ENCODE measurements around the gene STK11.
A peak's percentile ranks its signal among the peaks of the same experiment; 100 is the strongest.

Gene STK11

DNA sequence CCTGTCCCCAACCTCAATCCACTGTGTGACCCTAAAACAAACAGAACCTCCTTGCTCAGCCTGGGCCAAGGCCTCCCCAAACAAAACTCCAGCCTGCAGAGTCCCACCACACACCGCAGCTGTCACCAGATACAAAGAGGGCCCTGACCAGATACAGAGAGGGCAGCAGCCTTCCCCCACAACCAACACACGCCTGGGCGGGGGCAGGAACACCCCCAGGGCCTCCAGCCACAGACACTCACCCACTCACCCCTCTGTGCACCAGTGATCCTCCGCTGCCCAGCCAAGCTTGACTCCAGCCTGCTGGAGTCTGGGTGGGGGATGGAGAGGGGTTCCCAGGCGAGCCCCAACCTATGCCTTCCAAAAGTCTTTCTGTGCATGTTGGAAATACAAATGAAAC is 57.6 kb downstream of the STK11 start:
- no peak for DNase-seq

DNA sequence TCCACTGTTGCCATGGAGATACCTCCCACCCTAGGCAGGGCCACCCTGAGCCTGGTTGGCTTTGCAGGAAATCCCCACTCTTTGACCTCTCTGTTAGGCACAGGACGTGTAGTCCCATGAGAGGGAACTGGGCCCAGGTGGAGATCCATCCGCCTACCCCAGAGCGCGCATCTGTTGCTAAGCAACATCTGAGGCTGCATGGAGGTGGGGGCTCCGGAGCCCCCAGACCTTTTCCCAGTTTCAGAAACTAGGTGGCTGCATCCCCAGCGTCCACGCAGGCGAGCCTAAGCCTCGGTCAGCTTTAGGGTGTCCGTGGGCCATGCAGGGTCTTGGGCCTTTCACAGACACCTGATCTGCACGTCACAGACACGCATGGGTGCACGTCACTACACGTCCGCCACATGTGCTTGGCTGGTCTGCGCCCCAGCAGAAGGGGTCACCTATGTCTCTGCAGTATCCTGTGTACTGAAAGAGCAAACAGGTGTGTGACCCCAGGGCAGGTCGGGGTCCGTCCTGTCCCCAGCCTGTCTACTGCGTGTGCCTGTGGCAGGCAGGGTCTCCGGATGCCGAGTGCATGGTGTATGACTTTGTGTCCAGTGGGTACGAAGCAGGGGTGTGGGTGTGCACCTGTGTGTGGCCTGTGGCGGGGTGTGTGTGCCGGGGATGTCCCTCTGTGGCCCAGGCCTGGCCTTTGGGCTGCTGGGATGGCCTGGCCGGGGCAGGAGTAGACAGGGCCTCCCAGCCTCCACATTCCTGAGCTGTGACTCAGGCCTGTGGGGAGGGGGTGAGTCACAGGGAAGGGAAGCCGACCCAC is 59.4 kb downstream of the STK11 start:
- DNase-seq, result no peak

DNA sequence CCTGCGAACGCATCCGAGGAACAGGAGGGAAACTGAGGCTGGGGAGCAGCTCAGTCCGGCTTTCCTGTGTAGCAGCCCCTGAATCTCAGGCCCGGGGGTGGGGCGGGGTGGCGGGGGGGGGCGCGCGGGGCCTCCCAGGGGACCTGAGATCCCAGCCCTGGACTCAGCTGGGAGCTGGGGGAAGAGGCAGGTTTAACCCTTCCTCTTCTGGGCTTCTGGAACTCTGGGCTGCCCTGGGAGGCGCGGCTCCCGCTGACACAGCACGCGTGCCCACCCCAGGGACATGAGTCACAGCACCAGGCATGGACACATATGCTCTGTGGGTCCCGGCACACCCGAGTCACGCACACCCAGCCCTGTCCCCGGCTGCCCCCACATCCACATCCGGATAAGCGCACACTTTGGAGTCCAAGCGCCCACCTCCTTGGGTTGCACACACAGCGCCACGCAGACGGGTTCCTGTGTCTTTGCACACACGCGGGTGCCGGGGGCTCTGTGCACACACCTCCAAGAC is 60.1 kb downstream of the STK11 start:
- no peak for DNase-seq

DNA sequence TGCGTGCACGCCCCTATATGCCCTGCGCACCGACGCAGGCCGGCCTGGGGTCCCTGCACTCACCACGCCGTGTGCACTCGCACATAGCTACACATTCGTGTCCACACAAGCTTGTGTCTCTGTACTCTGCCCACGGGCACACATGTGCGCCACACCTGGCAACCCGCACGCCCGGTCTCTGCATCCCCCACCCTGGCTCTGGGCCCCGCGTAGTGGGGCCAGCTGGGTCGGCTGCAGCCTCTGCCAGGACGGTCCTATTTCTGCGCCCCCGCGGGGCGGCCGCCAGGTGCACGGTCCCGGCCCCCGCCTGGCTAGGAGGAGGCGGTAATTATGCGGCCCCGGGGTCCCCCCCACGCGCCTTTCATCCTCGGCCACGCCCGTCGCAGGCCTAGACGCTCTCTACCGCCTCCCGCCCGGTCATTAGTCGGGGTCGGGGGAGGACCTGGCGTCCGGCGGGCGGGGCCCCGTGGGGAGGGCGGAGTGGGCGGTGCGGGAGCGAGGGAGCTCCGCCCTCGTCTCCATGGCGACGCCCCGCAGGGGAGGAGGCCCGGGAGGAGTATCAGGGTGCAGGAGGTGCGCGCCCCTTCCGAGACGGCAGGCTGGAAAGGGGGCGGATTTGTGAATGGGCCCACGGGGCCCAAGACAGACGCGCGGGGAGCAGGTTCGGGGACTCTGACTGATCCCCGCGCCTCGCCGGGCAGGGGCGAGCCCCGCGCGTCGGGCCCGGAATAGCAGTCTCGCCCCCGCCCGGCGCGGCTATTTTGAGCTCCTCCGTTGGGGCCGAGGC is 60.7 kb downstream of the STK11 start:
- no peak for DNase-seq

DNA sequence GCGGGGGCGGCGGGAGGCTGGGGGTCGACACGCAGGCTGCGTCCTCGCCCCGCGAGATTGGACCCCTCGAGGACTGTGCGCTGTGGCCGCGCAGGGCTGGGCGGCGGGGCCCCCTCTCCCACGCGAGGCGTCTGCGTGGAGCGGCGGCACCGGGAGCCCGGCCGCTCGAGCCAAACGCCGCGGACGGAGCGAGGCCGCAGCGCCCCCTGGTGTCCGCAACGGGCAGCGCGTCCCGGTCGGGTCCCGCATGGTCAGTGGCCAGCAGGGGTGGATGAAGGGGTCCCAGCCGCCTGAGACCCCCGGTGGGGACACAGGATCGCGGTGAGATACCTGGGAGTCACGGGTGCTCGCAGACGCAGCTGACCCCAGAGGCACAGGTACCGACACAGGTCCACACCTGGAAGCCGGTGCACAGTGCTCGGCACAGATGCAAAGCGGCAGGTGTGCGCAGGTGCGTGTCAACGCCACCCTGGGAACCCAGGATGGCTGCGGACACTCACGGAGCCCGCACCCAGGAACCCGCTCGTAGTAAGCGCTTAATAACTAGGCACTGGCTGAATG is 61.4 kb downstream of the STK11 start:
- DNase-seq, result no peak

DNA sequence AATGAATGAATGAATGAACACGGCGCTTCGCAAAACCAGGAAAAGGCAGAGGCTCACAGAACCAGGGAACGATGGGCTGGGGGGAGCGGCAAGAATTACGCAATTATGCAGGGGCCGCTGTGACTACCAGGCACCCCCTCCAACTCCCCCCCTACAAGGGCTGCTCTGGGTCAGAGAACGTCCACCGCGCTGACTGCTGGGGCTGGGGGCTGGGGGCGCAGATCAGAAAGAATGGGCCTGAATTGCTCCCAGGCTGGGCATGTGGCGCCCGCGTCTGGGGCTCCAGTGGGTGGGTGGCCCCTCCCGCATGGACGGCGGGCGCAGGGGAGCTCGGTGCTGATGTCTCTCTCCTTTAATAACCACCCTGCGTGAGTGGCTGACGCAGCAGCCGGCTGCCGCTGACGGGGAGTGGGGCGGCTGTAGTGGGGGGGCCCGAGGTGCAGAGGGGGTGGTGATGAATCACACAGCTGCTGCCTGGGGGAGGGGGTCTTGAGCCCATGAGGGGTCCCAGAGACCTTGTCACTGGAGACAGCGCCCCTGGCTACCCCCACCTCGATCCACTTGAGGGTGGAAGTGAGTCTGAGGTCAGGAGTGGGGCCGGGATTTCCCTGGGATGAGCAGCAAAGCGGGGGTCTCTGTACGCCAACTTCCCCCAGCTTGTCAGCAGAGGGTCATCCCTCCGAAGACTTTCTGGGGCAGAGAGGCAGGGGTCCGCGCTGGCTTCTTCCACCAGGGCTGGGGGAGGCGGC is 62.1 kb downstream of the STK11 start:
- no peak for DNase-seq

DNA sequence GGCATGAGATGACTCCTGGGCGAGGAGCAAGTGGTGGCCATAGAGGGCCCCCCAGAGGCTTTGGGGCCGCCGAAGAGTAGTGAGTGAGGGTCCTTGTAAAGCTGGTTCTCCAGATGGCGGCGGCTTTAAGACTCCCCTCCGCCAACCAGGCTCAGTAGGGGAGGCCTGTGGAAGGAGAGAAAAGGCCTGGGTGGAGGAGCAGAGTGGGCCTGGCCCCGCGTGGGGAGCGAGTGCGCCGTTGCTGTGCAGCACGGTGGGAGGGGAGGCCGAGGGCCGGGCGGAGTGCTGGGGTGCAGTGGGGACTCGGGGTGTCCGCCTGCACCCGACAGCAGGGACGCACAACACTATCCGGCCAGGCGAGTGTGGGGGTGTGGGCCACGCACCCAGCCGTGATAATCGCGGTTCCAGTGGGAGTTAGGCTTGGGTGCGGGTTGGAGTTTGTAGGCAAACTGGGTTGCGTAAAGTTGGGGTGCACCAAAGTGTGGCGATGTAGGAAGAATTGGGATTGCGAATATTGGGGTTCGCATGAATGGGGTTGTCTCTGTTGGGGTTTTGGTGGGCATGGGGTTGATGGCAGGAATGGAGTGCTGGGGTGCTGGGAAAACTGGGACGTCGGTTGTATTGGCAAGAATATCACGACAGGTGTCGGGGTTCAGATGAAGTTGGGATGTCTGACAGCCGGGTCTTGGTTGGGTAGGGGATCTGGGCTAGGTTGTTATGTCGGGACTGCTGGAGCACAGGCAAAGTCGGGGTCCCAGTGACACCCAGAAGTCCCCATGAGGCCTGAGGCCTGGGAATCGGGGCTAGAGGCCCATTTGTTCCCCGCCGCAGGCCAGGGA is 62.9 kb downstream of the STK11 start:
- DNase-seq, result no peak

DNA sequence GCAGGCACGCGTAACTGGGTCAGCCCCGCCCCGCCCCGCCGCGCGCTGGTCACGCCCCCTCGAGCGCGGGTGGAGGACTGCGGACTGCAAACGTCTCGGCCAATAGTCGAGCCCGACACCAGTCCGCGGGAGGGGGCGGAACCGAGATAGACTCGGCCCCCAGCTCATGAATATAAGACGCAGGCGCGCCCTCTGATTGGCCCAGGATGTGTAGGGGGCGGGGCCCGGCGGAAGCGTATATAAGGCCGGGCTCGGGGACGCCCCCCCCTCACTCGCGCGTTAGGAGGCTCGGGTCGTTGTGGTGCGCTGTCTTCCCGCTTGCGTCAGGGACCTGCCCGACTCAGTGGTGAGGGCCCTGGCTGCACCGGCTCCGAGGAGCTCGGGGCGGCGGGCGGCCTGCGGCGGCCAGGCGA is 63.5 kb downstream of the STK11 start, which contains the start of gene CIRBP:
CIRBP (plus strand) TSS at position 268 of the 413 bp plus-strand sequence. CDS start 1,602 bp downstream, outside the sequence.
- peak; percentile 94 for DNase-seq

DNA sequence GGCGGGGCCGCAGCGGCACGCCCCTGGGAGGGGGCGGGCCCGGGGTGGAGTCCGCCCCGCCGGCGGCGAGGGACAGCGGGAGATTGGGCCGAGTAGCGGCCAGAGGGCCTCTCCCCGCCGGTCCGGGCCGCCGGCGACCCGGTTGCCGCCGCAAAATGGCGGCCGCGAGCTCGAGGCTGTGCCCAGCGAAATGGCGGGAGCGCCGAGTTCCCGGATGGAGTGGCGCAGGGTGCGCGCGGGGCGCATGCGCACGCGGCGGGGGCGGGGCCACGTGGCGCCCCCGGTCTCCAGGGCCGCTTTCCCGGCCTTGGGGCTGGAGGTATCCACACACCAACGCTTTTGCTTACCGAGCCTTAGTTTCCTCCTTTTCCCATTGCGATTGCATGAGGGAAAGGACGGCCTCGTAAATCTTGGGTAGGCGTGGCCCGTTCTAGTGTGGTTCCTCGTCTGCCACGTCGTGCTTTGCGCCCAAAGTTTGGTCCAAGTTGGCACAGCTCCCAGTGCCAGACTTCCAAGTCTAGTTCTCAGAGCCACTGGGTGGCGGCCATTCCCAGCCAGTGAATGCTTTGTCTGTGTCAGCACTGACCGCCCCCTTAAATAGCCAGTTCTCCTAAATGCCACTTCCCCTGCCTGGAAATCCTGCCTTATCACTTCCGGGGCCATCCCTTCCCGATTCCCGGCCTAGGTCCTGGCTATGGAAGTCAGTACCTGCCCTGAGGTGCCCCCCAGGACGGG is 64.1 kb downstream of the STK11 start:
- peak; percentile 22 for DNase-seq

DNA sequence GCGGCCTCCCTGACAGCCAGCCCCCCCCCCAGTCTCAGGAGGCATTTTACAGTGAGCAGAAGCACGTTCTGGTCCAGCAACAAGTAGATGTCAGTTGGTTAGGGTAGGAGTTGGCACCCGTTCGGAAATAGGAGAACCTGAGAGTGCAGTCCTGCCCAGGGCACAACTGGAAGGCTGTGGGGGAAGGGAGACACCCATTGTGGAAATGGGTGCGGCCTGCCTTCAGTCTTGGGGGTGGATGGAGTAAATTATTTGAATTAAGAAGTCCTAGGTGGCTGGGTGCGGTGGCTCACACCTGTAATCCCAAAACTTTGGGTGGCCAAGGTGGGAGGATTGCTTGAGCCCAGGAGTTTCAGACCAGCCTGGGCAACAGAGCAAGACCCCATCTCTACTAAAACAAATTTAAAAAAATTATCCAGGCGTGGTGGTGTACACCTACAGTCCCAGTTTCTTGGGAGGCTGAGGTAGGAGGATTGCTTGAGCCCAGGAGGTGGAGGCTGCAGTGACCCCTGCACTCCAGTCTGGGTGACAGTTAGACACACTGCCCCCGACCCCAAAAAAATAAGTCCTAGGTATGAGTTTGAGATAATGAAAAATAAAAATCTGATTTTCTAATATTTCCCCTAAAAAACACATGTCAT is 64.8 kb downstream of the STK11 start:
- DNase-seq, result no peak

DNA sequence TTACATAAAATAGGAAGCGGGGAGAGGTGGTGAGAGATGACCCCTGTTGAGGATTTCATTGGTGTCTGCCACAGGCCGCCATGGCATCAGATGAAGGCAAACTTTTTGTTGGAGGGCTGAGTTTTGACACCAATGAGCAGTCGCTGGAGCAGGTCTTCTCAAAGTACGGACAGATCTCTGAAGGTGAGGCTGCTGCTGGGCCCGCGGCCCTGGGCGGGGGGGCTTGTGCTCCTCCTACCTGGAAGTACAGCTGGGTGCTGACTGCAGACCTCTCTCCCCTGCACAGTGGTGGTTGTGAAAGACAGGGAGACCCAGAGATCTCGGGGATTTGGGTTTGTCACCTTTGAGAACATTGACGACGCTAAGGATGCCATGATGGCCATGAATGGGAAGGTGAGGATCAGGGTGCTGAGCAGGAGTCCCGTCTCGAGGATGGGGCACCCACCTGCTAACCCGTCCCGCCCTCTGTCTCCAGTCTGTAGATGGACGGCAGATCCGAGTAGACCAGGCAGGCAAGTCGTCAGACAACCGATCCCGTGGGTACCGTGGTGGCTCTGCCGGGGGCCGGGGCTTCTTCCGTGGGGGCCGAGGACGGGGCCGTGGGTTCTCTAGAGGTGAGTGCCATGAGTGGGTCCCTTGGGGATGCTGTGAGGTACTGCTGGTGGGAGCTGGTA is 65.4 kb downstream of the STK11 start:
- DNase-seq, result no peak

DNA sequence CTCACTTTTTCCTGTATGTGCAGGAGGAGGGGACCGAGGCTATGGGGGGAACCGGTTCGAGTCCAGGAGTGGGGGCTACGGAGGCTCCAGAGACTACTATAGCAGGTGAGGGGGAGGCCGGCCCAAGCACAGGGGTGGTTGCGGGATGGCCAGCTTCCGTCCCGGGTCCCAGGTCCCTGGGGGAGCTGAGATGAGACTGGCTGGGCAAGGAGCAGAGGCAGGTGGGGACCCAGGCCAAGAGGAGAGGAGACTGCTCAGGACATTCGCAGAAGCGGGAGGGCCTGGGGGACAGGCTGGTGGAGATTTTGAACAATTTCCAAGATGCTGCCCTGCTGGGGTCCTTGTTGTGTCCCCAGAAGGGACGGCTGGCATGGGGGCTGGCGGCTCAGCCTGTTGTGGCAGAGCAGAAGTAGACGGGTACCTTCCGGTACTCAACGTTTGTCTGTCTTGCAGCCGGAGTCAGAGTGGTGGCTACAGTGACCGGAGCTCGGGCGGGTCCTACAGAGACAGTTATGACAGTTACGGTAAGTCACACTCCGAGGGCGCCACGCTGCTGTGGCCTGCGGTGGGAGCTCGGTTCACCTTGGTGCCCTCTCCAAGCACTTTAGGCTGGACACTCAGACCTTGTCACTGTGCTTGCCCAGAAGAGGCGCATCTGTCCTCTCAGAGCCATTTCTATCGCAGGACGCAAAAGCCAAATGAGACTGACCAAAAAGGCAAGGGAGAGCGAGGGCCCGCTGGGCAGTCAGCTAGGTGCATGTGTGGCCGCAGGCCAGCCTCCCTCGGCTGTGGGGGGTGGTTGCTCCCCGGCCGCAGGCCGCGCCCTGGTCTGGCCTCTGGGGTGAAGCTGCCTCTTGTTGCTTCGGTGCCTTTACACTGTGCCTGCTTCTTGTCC is 66.2 kb downstream of the STK11 start:
- DNase-seq, result no peak

DNA sequence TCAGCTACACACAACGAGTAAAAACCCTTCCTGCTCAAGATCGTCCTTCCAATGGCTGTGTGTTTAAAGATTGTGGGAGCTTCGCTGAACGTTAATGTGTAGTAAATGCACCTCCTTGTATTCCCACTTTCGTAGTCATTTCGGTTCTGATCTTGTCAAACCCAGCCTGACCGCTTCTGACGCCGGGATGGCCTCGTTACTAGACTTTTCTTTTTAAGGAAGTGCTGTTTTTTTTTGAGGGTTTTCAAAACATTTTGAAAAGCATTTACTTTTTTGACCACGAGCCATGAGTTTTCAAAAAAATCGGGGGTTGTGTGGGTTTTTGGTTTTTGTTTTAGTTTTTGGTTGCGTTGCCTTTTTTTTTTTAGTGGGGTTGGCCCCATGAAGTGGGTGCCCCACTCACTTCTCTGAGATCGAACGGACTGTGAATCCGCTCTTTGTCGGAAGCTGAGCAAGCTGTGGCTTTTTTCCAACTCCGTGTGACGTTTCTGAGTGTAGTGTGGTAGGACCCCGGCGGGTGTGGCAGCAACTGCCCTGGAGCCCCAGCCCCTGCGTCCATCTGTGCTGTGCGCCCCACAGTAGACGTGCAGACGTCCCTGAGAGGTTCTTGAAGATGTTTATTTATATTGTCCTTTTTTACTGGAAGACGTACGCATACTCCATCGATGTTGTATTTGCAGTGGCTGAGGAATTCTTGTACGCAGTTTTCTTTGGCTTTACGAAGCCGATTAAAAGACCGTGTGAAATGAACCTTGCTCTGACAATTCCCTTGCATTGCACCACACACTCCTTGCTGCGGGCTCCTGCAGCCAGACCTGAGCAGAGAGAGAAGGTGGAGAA is 67.1 kb downstream of the STK11 start:
- no peak for DNase-seq

DNA sequence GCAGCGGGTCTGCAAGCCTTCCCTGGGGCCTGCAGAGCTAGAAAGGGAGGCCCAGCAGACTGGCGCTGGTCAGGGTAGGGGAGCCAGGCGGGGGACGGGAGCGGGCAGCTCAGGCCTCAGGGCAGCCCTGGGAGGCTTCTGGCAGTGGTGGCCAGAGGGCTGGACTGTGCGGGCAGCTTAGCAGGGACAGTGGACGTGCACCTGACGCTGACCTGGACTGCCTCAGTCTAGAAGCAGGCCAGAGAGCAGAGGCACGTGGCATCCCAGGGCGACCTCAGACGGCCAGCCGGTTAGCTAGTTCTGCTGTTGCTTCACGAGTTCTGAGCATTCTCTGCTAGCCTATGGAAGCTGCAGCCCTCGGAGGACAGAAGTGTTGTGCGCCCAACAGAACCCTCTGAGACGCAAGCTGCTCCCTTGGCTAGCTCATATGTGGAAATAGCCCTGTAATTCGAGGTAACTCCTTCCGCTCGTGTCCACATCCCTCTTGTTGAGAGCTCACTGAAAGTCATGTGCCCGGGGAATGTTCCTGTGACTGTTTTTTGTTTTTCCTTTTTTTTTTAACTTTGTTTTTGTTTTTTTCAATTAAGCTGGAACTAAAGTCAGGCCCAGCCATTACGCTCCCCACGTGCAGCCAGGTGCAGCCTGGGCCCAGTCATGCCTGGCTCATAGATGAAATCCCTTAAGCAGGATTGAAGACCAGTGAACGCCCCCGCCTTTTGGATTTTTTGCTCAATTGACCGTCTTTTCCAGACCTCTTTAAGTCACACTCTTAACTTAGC is 67.9 kb downstream of the STK11 start:
- DNase-seq, result no peak

DNA sequence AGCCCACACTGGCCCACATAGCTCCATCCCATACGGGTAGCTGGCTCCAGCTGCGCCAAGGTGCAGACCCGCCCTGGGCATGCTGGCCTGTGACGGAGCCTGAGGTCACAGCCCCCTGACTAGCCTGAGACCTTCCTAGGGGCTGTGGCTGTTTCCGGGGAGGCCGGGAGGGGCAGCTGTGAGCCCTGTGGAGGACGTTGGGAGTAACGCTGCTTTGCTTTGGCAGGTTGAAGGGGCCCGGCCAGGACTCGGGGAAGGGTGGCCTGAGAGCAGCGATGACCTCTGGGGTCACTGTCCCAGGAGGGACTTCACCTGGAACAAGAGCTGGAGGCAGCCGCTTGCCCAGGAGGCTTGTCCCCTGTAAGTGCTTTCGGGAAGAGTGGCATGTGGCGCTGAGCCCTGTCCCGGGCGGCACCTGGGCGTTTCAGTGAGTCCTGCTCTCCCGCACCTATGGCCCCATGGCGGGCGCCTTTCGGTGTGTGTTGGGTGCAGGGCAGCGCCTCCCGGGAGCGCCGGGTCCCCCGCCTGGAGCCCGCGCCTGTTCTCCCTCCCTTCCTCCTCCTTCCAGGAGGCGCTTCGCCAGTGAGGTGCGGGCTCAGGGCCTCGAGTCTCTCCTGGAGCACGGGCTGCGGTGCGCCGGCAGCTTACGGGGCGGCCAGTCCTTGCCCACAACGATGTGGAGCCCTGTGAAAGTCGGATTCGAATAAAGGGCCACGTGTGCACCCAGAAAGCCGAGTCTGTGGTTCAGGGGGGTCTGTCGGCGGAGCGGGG is 68.7 kb downstream of the STK11 start:
- no peak for DNase-seq

DNA sequence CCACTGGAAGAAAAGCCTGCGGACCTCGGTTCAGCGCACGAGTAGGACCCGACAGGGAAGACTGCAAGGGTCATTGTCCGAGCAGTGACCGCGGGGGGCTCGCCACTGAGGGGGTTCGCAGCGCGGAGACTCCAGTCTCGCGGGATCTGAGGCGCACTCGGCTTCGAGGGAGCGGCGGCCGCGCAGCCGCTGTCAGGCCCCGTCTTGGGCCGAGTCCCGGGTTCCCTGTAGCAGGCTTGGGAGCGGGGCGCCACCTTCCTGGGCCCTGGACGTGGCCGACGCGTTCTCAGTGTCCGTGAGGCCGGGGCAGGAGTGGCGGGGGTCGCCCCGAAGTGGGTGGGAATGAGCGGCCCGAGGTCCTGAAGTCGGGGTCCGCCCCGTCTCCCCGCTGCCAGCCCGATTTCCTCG is 69.3 kb downstream of the STK11 start:
- DNase-seq, result no peak
